ENCODE results near the gene BBX. TPM values are rescaled to one million over a fixed set of nuclear protein-coding genes. Genes with fewer than 3 reads are reported as not detected.

The BBX gene
- polyA plus RNA-seq, 1 experiment, result 46.1 TPM

GRCh38 chr3:107854733-107855132, 332.0 kb downstream of the BBX start:
- no peak overlapping the region for H3K27ac ChIP-seq (ENCODE audit: low read depth, low read length)
- no peak overlapping the region for H3K4me3 ChIP-seq (ENCODE audit: low read depth, low read length)
- no peaks in the 10 kb centered on the region for H3K9me3 ChIP-seq (ENCODE audit: control insufficient read depth, insufficient read depth, low read length)
- DNase-seq (ENCODE audit: low read depth, low spot score), result no peak
- TF ChIP-seq CTCF (IDR thresholded peaks at IDR 0.05; ENCODE audit: low read depth, low read length), result no peak
- ChIA-PET POLR2A (no interaction called here), CTCF (interaction anchor here (0.6 to 2.8 kb wide), 4 partner anchors 9 to 423 kb away, joined by 3 to 26 read pairs (median 4); no protein-coding TSS in a partner anchor)
- peaks cover 4% of the 10 kb centered on the region for H3K27me3 ChIP-seq (ENCODE audit: control insufficient read depth, insufficient read depth, low read length)

DNA sequence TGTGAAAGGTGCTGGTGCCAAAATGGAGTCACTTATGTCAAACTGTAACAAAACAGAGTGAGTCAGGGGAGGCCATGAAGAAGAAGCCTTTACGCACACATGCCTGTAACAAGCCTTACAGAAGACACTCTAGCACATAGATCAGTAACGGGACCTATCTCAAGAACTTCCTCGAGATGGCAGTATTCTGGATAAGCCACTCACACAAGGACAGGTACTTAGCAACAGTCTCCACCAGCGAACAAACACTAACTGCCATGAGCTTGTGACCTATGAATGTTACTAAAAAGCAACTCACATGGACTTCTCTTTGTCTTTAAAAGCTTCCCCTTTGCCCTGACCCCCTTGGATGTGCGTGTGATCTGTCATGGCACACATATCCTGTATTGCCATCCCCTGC, 332.9 kb downstream of the BBX start:
- CTCF ChIA-PET, result interaction anchor here (1.4 to 2.8 kb wide), 4 partner anchors 10 to 179 kb away, joined by 4 to 26 read pairs (median 4); no protein-coding TSS in a partner anchor
- Histone ChIP-seq H3K27me3 (ENCODE audit: control insufficient read depth, insufficient read depth, low read length) (peaks cover 3% of the 10 kb centered on the region), H3K27ac (ENCODE audit: low read depth, low read length) (no peak overlapping the region), H3K9me3 (ENCODE audit: control insufficient read depth, insufficient read depth, low read length) (no peaks in the 10 kb centered on the region), H3K4me3 (ENCODE audit: low read depth, low read length) (no peak overlapping the region)
- DNase-seq (ENCODE audit: low read depth, low spot score), result no peak
- POLR2A ChIA-PET, result no interaction called here
- 0 out of 2 replicates have a peak, but pooled peaks have one; percentile 17 for TF ChIP-seq CTCF (IDR thresholded peaks at IDR 0.05; ENCODE audit: low read depth, low read length)

DNA sequence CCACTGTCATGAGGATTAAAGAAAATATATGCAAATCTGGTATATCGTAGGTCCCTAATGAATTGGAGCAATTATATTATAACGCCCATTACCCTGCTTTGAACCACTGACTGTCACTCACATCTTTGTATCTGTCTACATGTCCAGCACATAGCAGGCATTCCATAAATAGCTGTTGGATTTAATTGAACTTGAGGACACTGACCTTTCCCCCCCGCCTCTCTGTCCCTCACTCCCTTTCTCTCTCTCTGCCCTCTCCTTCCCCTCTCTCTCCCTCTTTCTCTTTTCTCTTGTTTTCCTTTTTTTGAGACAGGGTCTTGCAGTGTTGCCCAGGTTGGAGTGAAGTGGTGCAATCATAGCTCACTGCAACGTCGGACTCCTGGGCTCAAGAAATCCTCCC, 335.1 kb downstream of the BBX start:
- DNase-seq (ENCODE audit: low read depth, low spot score), result no peak
- Histone ChIP-seq H3K27ac (ENCODE audit: low read depth, low read length) (no peak overlapping the region), H3K9me3 (ENCODE audit: control insufficient read depth, insufficient read depth, low read length) (no peaks in the 10 kb centered on the region), H3K4me3 (ENCODE audit: low read depth, low read length) (no peak overlapping the region), H3K27me3 (ENCODE audit: control insufficient read depth, insufficient read depth, low read length) (peaks cover 3% of the 10 kb centered on the region)
- POLR2A ChIA-PET, result no interaction called here
- TF ChIP-seq CTCF (IDR thresholded peaks at IDR 0.05; ENCODE audit: low read depth, low read length), result no peak
- CTCF ChIA-PET, result interaction anchor here (1.2 to 2.0 kb wide), 2 partner anchors 12 to 168 kb away, joined by 4 to 5 read pairs; no protein-coding TSS in a partner anchor

DNA sequence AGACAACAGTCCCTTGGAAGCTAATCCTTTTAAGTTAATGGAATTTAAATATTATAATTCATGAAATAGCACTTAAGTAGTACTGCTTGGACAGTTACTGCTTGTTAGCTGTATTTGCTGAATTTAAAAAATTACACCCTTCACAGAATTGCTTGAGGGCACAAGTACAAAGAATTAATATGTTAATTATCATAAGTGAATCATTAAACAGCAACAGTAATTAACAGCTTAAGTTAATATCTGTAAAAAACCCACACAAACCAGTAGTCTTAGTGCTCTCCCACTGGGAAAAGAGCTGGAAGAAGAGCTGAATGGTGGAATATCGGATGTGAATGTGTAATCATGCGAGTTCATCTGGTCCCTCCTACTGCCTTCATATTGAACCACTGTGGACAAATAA, 336.1 kb downstream of the BBX start:
- TF ChIP-seq CTCF (IDR thresholded peaks at IDR 0.05; ENCODE audit: low read depth, low read length), result no peak
- ChIA-PET CTCF (interaction anchor here (1.3 to 2.0 kb wide), 2 partner anchors 13 to 169 kb away, joined by 5 to 14 read pairs; no protein-coding TSS in a partner anchor), POLR2A (no interaction called here)
- H3K9me3 ChIP-seq (ENCODE audit: control insufficient read depth, insufficient read depth, low read length), result no peaks in the 10 kb centered on the region
- H3K27ac ChIP-seq (ENCODE audit: low read depth, low read length), result no peak overlapping the region
- DNase-seq (ENCODE audit: low read depth, low spot score), result no peak
- H3K27me3 ChIP-seq (ENCODE audit: control insufficient read depth, insufficient read depth, low read length), result peaks cover 3% of the 10 kb centered on the region
- H3K4me3 ChIP-seq (ENCODE audit: low read depth, low read length), result no peak overlapping the region

Other genes with a start within 250 kb of the BBX start
- gene CCDC54, start 145.5 kb upstream of the BBX start, polyA plus RNA-seq (2011; rRNA removed), result not detected in 2 replicates